ENCODE results near the gene TAP1. TPM values are rescaled to one million over a fixed set of nuclear protein-coding genes. Genes with fewer than 3 reads are reported as not detected.
"Not testable (repeated sequence)": the region's sequence is repeated elsewhere in the genome, so short reads cannot be mapped to it uniquely, and the experiment has no call there.

The TAP1 gene
- total RNA-seq, 2 experiments from 2014 or later = 396 to 441 TPM

DNA sequence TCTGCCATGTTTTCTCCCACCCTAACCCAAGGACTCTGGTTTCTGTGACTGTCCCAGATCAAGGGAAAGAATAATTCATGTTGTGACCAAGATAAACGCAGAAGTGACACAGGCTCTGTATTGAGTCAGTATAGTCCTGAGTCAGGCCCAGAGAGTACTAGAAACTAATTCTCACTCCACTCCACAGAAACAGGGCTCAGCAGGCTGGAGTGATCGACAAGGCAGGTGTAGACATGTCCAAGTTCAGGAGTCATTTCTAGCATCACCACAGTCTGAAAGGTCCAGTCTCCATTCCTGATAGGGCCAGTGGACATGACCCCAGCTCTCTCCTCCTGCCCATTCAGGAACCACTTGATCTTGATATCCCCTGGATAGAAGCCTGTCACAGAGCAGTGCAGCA, 39.4 kb downstream of the TAP1 start:
- H3K27ac Mint-ChIP-seq = no peak overlapping the region
- ChIA-PET CTCF (interaction anchor here (1.2 kb wide), 1 partner anchor 24 kb away, joined by 3 read pairs; the partner anchor contains the start of gene TAP2), POLR2A (no interaction called here)
- no peak overlapping the region for H3K4me3 Mint-ChIP-seq
- no peak for DNase-seq
- no peaks in the 10 kb centered on the region for H3K9me3 Mint-ChIP-seq
- H3K4me1 Mint-ChIP-seq = peaks cover 7% of the 10 kb centered on the region
- H3K36me3 Mint-ChIP-seq (ENCODE audit: low read depth) = no peaks in the 10 kb centered on the region
- no peaks in the 10 kb centered on the region for H3K27me3 Mint-ChIP-seq

DNA sequence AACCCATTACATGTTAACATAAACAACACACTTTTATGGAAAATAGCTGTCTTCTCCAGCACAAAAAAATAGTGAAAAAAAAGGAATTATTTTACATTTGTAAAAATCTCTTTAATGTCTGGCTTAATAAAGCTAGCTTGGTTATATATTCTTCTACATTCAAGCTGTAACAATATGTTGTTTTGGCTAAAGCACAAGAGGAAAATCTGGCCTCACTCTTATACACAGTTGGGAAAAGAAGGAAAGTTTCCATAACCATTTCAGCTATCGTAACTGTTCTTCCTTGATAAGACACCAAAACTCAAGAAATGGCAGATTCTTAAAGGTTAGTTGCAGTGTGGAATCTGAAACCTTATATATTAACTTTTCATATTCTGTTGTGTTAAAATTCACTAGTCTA, 44.3 kb downstream of the TAP1 start:
- H3K9me3 Mint-ChIP-seq = no peaks in the 10 kb centered on the region
- peaks cover 20% of the 10 kb centered on the region for H3K27me3 Mint-ChIP-seq
- CTCF ChIA-PET = no interaction called here
- H3K4me1 Mint-ChIP-seq = peaks cover 3% of the 10 kb centered on the region
- no peak for DNase-seq
- POLR2A ChIA-PET = interaction anchor here (0.6 kb wide), 1 partner anchor 16 kb away, joined by 3 read pairs; no protein-coding TSS in a partner anchor
- H3K27ac Mint-ChIP-seq = no peak overlapping the region
- no peaks in the 10 kb centered on the region for H3K36me3 Mint-ChIP-seq (ENCODE audit: low read depth)
- no peak overlapping the region for H3K4me3 Mint-ChIP-seq

DNA sequence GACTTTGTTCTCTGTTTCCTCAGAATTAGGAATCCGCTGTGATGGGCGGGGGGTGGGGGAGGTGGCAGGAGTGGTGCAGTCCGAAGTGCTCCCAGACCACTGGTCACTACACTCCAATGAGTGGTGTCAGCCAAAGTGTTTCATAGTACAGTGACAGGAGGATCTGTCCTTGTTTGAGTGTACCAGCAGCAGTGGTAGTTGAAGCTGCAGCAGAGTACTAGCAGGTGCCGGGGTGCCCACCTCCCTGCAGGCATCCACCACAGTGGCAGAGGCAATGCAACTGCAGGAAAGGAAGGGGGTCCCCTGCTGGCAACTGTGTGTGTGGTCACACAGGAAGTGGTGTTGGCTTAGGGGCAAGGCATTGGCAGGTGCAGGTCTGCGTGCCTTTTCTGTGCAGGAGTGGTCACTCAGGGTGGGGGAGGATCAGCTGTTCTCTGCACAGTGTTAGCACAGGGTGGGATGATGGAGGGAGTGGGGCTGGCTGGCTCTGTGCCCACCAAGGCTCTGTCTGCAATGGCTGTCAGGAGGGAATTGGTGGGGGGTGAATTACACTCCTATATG, 46.4 kb downstream of the TAP1 start:
- Mint-ChIP-seq H3K4me3 (no peak overlapping the region), H3K4me1 (peaks cover 3% of the 10 kb centered on the region), H3K9me3 (no peaks in the 10 kb centered on the region), H3K27ac (no peak overlapping the region), H3K36me3 (ENCODE audit: low read depth) (no peaks in the 10 kb centered on the region), H3K27me3 (peaks cover 39% of the 10 kb centered on the region)
- ChIA-PET POLR2A (no interaction called here), CTCF (interaction anchor here (1.0 kb wide), 1 partner anchor 31 kb away, joined by 3 read pairs; the partner anchor contains the start of gene TAP2)
- DNase-seq = no peak

DNA sequence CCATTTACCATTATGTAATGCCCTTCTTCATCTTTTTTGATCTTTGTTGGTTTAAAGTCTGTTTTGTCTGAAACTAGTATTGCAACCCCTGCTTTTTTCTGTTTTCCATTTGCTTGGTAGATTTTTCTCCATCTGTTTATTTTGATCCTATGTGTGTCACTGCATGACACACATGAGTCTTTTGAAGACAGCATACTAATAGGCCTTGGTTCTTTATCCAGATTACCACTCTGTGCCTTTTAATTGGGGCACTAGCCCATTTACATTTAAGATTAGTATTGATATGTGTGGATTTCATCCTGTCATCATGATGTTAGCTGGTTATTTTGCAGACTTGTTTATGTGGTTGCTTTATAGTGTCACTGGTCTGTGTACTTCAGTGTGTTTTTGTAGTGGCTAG, 48.1 kb downstream of the TAP1 start:
- H3K4me1 Mint-ChIP-seq; CTCF ChIA-PET; H3K36me3 Mint-ChIP-seq (ENCODE audit: low read depth); H3K27ac Mint-ChIP-seq; H3K4me3 Mint-ChIP-seq; POLR2A ChIA-PET; H3K9me3 Mint-ChIP-seq; DNase-seq: not testable (repeated sequence)
- peaks cover 51% of the 10 kb centered on the region for H3K27me3 Mint-ChIP-seq

DNA sequence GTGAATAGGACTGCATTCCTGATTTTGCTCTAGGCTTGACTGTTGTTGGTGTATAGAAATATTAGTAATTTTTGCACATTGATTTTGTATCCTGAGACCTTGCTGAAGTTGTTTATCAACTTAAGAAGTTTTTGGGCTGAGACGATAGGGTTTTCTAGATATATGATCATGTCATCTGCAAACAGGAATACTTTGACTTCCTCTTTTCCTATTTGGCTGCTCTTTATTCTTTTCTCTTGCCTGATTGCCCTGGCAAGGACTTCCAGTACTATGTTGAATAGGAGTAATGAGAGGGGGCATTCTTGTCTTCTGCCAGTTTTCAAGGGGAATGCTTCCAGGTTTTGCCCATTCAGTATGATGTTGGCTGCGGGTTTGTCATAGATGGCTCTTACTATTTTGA, 50.1 kb downstream of the TAP1 start:
- peaks cover 4% of the 10 kb centered on the region for H3K36me3 Mint-ChIP-seq (ENCODE audit: low read depth)
- POLR2A ChIA-PET = no interaction called here
- H3K27ac Mint-ChIP-seq = no peak overlapping the region
- DNase-seq = no peak
- peaks cover 3% of the 10 kb centered on the region for H3K4me1 Mint-ChIP-seq
- peaks cover 6% of the 10 kb centered on the region for H3K9me3 Mint-ChIP-seq
- CTCF ChIA-PET = interaction anchor here (0.6 to 1.9 kb wide), 3 partner anchors 9 to 54 kb away, joined by 3 to 5 read pairs (median 3); no protein-coding TSS in a partner anchor
- no peak overlapping the region for H3K4me3 Mint-ChIP-seq
- H3K27me3 Mint-ChIP-seq = peaks cover 62% of the 10 kb centered on the region

DNA sequence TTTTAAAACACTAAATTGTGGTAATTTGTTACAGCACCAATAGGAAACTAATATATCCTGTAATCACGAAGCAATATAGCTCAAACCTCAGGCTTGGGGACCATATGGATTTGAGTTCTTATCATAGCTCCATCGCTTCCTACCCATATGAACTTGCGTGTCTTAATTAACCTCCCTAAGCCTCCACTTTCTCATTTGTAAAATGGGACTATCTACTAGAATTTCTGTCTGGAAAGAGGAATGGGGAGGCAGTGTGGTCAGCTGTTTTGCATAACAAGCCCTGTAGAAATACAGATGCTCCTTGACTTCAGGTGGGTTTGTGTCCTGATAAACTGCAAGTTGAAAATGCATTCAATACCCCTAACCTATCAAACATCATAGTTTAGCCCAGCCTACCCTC, 53.8 kb downstream of the TAP1 start:
- Mint-ChIP-seq H3K9me3 (peaks cover 7% of the 10 kb centered on the region), H3K4me1 (peaks cover 16% of the 10 kb centered on the region), H3K27ac (no peak overlapping the region), H3K36me3 (ENCODE audit: low read depth) (peaks cover 4% of the 10 kb centered on the region), H3K27me3 (peaks cover 58% of the 10 kb centered on the region), H3K4me3 (no peak overlapping the region)
- DNase-seq = no peak
- ChIA-PET POLR2A (interaction anchor here (1.4 kb wide), 1 partner anchor 69 kb away, joined by 4 read pairs; no protein-coding TSS in a partner anchor), CTCF (interaction anchor here (0.7 to 1.1 kb wide), 3 partner anchors 23 to 69 kb away, joined by 3 to 4 read pairs (median 3); no protein-coding TSS in a partner anchor)

DNA sequence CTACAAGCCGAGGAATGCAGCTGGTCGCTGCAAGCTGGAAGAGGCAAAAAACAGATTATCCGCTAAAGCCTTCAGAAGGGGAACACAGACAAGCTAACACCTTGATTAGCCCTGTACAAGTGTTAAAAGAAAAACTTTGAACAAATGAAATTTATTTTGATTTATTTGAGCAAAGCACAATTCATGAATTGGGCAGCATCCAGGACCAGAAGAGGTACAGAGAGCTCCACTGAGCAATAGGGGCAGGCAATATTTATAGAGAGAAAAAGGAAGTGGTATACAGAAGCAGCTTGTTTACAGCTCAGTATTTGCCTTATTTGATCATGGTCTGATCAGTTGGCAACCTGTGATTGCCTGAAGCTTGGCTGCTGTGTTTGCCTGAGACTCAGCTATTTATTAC, 54.3 kb downstream of the TAP1 start:
- Mint-ChIP-seq H3K4me3 (no peak overlapping the region), H3K27me3 (peaks cover 57% of the 10 kb centered on the region), H3K4me1 (peaks cover 22% of the 10 kb centered on the region)

DNA sequence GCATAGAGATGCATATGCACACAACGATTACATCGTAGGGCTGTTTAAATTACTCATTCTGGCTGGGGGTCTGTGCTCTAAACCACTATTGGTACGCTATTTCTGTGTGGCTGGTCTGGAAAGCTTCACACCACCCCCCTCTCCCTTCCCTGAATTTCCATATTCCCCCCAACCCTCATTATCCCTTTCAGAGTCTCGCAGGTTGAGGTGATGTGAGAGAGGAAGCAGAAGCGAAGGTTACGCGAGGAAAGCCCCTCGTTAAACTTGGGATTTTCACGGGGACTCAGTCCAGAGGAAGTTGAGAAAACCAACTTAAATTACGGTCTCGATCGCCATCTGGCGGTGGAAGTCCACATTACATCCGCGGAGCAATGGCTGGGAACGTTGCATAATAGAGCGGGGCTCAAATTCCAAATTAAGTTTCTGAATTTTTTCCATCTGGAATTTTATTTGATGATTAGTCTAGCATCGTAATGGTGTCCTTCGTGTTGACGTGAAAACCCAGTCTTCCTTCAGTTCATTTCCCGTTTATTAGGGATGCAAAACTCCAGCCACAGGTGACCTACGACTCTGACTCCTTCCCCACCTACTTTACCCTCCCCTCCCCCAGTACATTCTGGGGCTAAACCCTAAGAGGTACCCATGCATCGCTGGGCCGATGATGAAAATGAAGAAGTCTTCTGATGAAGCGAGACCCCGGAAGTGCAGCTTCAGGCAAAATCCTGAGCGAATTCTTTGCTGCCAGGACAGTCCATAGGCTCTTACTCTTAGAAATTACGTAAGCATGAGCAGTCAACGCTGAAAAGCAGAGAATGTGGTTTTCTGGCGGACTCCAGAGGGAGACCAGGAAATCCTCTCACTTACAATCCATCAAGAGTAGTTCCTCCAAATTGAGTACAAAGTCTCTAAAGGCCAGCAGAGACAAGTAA, 56.4 kb downstream of the TAP1 start:
- ChIA-PET CTCF (interaction anchor here (0.5 to 1.7 kb wide), 6 partner anchors 11 to 1975 kb away, joined by 3 to 4 read pairs (median 3); no protein-coding TSS in a partner anchor), POLR2A (no interaction called here)
- H3K27ac Mint-ChIP-seq = peak overlapping the region; percentile 44
- H3K9me3 Mint-ChIP-seq = peaks cover 7% of the 10 kb centered on the region
- H3K4me1 Mint-ChIP-seq = peaks cover 28% of the 10 kb centered on the region
- peak overlapping the region; percentile 42 for H3K4me3 Mint-ChIP-seq
- H3K27me3 Mint-ChIP-seq = peaks cover 49% of the 10 kb centered on the region
- peaks cover 4% of the 10 kb centered on the region for H3K36me3 Mint-ChIP-seq (ENCODE audit: low read depth)
- DNase-seq = peak; percentile 79

More for the DNA sequence above, 54.3 kb downstream of the TAP1 start:
- DNase-seq = no peak
- Mint-ChIP-seq H3K27ac (no peak overlapping the region), H3K36me3 (ENCODE audit: low read depth) (peaks cover 4% of the 10 kb centered on the region), H3K9me3 (peaks cover 7% of the 10 kb centered on the region)
- POLR2A ChIA-PET = interaction anchor here (1.4 kb wide), 1 partner anchor 69 kb away, joined by 4 read pairs; no protein-coding TSS in a partner anchor
- CTCF ChIA-PET = interaction anchor here (0.6 to 1.1 kb wide), 3 partner anchors 23 to 182 kb away, joined by 3 read pairs; no protein-coding TSS in a partner anchor

Other genes starting within 250 kb of the TAP1 start
- 1 to 10 TPM; 4.7 to 5.2 TPM for gene HLA-DQA1, start 216.3 kb downstream of the TAP1 start, total RNA-seq
- gene HLA-DQB1, start 187.0 kb downstream of the TAP1 start, total RNA-seq = 10 to 100 TPM; 24.1 to 26.0 TPM
- under 1 TPM; 0.27 to 0.62 TPM for gene HLA-DQA2, start 112.3 kb downstream of the TAP1 start, total RNA-seq
- gene HLA-DQB2, start 90.2 kb downstream of the TAP1 start, total RNA-seq = 1 to 10 TPM; 1.3 to 1.8 TPM
- 1 to 10 TPM; 2.4 to 2.9 TPM for gene HLA-DOB, start 36.7 kb downstream of the TAP1 start, total RNA-seq
- gene TAP2, start 15.0 kb downstream of the TAP1 start, total RNA-seq = 100 to 1,000 TPM; 332 to 337 TPM
- 100 to 1,000 TPM; 307 to 379 TPM for gene PSMB8, start 9.7 kb downstream of the TAP1 start, total RNA-seq
- 100 to 1,000 TPM; 329 to 391 TPM for gene PSMB9, start 488 bp upstream of the TAP1 start, total RNA-seq
- 1 to 10 TPM; 8.1 to 8.5 TPM for gene HLA-DMB, start 87.3 kb upstream of the TAP1 start, total RNA-seq
- 10 to 100 TPM; 24.0 to 26.8 TPM for gene HLA-DMA, start 99.4 kb upstream of the TAP1 start, total RNA-seq
- 100 to 1,000 TPM; 334 to 383 TPM for gene BRD2, start 114.9 kb upstream of the TAP1 start, total RNA-seq
- gene HLA-DOA, start 155.9 kb upstream of the TAP1 start, total RNA-seq = 1 to 10 TPM; 1.5 to 1.6 TPM
- gene HLA-DPA1, start 219.9 kb upstream of the TAP1 start, total RNA-seq = 10 to 100 TPM; 26.2 to 29.6 TPM
- 10 to 100 TPM; 24.7 to 26.2 TPM for gene HLA-DPB1, start 222.3 kb upstream of the TAP1 start, total RNA-seq